Skin epidermis (tissue), 12 donors: ENCODE results near the gene LRRFIP2.

Experiments
- H3K27ac ChIP-seq, 21 experiments: fragments of 200-600 bp; sonication (generic) in 11 of 21; one replicate each; pipeline ENCODE4 v1.5.0; 2020; ENCODE audit warnings: mild to moderate bottlenecking in 3 of 21, inconsistent platforms in 2 of 21, moderate library complexity in 2 of 21
- H3K4me3 ChIP-seq, 7 experiments: fragments of 200-600 bp; sonication (generic) in 2 of 7; one replicate each; pipeline ENCODE4 v1.5.0; 2020; ENCODE audit warnings: inconsistent platforms in 2 of 7, mild to moderate bottlenecking in 2 of 7, moderate library complexity in 1 of 7

LRRFIP2 gene

DNA sequence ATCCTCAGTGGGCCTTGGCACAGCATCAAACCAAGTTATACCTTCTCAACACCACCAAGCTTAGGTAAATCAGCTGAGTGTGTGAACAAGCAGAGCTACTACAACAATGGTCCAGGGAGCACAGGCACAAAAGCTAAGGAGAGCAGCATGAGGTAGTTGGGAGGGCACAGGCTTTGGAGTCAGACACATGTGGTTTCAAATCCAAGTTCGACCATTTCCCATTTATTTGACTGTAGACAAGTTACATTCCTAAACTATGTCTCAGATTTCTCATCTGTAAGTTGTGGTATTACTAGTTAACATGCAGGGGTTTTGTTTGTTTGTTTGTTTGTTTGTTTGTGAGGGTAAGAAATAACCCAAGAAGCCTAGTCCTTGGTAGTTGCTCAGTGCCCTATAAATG, 134.2 kb downstream of the LRRFIP2 start:
- Histone ChIP-seq H3K4me3 (no peak overlapping the region), H3K27ac (no peak overlapping the region)

DNA sequence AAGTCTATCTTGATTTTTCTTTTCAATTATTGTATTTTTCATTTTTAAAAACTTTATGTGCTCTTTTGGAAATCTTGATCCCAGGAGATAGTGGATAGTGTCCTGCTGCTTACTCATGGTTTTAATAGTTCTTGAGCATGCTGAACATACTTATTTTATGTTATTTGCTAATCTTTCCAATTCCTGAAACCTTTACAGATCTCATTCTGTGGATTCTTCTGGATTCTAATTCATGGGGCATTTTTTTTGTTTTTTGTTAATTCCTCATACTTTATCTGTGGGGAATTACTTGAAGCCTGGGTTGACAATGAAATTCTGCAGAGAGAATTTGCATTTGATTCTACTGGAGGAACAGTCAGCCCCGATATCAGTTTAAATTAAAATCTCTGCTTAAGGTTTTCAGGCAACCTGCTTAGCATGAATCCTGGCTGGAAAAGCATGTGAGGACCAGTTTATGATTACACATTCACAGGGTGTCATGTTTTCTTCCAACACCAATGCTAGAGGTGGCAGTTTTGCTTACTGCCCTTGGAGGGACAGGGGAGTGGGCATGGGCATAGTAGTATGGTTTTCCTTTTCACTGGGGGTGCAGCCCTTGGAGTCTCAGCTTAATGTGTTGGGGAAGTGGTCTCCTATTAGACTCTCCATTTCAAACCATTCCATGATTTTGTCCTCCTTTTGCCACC, 135.1 kb downstream of the LRRFIP2 start:
- H3K4me3 ChIP-seq = no peak overlapping the region
- H3K27ac ChIP-seq = no peak overlapping the region

DNA sequence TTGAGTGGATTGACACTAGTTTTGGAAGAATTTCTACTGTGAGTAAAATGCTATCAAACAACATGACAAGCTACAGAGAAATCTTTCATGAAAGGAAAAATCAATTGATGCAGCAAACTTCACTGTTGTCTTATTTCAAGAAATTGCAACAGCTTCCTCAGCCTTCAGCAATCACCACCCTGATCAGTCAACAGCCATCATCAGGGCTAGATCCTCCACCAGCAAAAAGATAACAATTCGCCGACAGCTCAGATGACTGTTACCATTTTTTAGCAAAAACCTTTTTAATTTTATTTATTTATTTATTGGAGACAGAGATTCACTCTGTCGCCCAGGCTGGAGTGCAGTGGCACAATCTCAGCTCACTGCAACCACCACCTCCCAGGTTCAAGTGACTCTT, 137.0 kb downstream of the LRRFIP2 start:
- Histone ChIP-seq H3K4me3 (no peak overlapping the region), H3K27ac (no peak overlapping the region)

DNA sequence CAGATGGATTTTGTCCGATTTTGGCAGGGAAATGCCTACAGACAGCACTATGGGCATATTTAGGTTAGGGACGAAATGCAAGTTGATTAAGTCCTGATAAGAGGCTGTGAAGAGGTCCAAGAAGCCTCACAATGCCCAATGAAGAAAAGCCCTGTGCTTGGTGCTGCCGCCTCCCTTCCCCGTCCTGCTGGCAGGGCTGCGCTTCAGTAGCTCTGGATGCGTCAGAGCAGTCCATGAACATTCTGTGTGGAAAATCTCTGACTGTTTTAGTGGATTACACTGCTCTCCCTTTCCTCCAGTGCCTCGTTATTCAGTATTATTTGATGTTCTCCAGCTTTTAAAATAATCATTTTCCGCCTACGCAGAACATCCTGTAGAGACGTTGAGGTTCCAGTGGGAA, 141.4 kb downstream of the LRRFIP2 start:
- Histone ChIP-seq H3K27ac (no peak overlapping the region), H3K4me3 (no peak overlapping the region)

DNA sequence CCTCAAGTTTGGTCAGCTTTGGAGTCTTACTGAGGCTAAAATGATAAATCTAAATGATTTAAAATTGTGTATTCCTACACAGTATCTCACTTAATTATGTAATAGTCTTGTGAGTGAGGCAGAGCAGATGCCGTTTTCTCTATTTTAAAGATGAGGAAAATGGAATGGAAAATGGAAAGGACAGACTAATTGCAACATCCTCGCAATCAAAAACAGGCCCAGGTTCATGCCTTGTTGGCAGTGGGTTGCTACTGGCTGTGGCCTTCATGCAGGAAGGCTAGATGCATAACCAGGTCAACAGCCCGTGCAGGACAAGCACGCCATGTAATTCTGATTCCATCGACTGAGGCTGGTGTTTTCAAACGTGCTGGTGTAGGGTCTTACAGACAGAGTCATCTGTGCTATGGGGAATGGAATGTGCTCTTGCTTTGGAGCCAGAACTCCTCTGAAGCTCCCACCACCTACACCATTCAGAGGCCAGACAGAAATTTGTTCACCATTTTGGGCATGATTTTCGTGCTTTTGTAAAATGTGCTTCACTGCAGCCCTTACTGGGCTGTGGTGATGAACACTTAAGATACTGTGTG, 143.2 kb downstream of the LRRFIP2 start:
- Histone ChIP-seq H3K27ac (peak overlapping the region in 3 of 21 experiments; percentile 52 to 70 (median 64)), H3K4me3 (no peak overlapping the region)

DNA sequence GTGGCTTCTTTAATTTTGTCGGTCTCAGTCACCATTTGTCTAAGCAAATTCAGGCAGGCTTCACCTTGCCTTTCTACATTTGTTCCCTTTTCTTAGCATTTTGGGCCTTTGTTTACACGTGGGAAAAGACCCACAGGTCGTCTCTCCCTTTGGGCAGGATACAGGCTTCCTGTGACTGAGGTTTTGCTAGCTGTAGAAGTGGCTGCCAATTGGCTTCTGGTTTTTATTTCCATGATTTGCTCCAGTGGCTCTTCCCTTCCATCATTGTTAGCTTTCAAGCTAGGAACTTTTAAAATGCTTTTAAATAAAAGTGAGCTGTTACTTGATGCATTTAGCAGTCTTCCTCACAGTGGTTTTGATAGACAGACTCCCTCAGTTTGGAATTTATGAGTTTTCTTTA, 143.8 kb downstream of the LRRFIP2 start:
- H3K27ac ChIP-seq = peak overlapping the region in 5 of 21 experiments; percentile 31 to 70 (median 52)
- no peak overlapping the region for H3K4me3 ChIP-seq

DNA sequence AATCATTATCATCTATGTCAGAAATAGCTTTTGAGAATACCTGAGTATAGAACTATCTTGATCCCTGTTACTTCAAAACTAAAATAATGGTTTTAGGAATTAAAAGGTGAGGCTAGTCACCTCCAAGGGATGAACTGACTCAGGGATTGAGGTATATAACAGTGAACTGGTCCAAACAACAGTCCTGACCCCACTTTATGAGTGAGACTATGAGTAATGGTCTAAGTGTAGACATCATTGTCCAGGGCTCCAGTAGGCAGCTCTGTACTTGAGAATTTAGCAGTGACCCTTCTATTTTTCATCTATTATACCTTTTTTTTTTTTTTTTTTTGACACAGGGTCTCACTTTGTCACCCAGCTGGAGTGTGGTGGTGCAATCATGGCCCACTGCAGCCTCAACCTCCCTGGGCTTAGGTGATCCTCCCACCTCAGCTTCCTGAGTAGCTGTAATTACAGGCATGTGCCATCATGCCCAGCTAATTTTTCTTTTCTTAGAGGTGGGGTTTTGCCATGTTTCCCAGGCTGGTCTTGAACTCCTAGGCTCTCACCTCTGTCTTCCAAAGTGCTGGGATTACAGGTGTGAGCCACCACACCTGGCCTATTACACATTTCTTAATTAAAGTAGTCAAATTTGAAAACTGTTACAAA, 144.7 kb downstream of the LRRFIP2 start:
- Histone ChIP-seq H3K4me3 (no peak overlapping the region), H3K27ac (peak overlapping the region in 5 of 21 experiments; percentile 18 to 70 (median 52))

DNA sequence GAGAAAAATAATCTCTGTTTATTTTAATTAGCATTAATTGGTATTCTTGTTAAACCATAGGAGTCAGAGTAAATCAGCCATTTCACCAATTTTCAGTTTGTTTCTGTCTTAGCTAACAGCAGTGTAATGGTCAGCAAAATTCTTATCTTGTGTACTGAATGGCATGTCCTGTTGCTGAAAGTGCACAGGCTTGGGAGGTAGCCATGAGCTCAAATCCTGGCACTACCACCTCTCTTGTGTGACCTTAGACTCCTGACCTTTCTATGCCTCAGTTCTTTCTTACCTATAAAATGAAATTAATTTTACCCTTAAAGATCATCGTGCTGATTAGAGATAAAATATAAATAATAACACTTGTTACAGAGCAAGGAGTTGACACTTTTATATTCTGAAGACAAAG, 145.3 kb downstream of the LRRFIP2 start:
- no peak overlapping the region for H3K27ac ChIP-seq

DNA sequence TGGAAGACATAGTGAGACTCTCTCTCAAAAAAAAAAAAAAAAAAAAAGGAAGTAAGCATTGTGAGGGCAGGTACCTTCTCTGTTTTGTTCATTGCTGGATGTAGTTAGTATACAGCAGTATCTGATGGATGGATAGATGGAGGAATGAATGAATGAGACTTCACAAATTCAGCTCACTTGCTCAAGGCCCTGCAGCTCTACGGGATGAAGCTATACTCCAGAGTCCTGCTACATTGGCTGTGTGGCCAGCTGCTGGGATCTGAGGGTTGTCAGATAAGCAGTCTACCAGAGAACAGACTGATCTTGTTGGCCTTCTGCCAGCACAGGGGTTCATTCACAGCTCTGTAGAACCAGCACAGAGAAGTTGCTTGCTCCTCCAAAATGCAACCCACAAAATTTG, 146.1 kb downstream of the LRRFIP2 start:
- H3K27ac ChIP-seq = no peak overlapping the region
- no peak overlapping the region for H3K4me3 ChIP-seq

More for the DNA sequence above, 145.3 kb downstream of the LRRFIP2 start:
- H3K4me3 ChIP-seq = no peak overlapping the region

DNA sequence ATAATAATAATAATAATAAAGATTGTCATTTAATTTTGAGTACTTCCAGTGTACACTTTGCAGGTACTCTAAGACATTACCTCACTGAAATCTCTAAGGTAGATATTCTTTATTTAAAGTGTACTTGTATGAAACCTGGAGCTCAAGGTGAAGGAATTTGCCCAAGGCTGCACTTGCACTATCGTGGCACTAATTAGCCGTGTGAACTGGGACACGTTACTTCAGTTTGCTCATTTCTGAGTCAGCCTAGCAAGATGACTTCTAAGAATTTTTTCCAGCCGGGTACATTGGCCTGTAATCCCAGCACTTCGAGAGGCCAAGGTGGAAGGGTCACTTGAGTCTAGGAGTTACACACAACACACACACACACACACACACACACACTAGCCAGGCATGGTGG, 147.5 kb downstream of the LRRFIP2 start:
- Histone ChIP-seq H3K27ac (no peak overlapping the region), H3K4me3 (no peak overlapping the region)

DNA sequence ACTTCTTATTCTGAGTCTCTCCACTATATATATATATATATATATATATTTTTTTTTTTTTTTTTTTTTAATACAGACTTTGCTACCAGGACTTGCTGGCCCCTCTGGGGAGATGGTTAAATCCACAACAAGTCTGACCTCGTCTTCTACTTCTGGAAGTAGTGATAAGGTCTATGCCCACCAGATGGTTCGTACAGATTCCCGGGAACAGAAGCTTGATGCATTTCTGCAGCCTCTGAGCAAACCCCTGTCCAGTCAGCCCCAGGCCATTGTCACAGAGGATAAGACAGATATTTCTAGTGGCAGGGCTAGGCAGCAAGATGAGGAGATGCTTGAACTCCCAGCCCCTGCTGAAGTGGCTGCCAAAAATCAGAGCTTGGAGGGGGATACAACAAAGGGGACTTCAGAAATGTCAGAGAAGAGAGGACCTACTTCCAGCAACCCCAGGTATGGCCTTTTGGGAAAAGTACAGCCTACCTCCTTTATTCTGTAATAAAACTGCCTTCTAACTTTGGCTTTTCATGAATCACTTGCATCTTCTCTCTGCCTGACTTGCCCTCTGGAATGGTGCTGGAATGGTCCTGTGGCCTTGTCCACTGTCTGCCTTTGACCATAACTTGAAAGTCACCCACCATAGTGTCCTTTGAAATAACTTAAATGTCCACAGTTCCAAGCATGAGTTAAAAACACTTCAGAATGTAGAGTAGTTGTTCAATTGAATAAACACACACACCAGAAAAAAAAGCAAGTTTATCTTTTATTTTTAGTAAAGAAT, 148.6 kb downstream of the LRRFIP2 start:
- H3K27ac ChIP-seq = no peak overlapping the region
- H3K4me3 ChIP-seq = no peak overlapping the region

DNA sequence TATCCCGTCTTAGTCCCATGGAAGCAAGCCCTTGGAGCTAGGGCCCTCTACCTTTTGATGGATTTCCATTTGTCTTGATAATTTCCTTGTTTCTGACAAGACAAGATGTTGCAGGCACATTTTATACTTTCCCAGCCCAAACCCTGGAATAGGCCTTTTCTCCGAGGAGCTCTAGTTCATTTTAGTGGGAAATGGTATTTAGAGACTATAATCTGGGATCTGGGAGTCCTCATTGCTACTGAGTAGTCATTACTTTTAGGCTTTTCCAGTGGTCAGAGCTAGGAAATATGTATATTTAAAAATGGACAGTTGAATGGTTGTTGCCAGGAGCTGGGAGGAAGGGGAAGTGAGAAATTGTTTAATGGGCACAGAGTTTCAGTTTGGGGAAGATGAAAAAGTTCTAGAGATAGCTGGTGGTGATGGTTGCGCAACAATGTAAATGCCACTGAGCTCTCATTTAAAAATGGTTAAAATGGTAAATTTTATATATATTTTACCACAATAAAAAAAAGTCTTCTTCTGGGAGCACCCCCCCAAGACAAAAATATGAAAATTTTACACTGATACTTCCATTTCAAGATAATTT, 149.5 kb downstream of the LRRFIP2 start:
- Histone ChIP-seq H3K27ac (no peak overlapping the region), H3K4me3 (no peak overlapping the region)

DNA sequence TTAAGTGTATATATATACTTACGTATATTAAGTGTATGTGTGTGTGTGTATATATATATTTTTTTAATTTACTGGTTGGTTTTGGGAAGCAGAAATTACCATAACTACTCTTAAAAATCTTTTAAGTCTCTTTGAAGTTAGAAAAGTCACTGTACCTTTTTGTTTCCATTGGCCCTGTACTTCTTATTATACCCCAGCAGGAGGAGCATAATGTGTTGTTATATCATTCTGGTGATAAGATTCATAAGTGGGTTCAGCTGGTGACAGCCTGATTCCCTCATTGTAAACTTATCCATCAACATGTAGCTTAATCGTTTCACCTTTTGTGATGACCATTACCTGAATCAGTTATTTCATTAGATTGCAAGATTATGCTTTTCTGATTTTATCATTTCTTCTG, 150.3 kb downstream of the LRRFIP2 start:
- Histone ChIP-seq H3K27ac (no peak overlapping the region), H3K4me3 (no peak overlapping the region)

DNA sequence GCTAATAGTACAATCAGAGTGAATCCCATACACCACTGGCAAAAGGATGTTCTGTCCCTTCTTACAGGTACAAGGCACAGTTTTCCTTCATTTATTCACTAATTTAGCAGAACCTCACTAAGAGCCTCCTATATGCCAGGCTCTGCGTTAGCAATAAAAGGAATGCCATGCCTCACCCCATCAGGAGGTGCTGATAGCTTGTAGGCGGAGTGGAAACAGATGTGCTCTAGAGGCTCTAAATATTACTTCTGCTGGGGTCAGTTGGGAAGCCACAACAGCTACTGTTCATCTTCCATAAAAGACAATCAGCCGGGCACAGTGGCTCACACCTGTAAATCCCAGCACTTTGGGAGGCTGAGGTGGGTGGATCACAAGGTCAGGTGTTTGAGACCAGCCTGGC, 156.7 kb downstream of the LRRFIP2 start:
- Histone ChIP-seq H3K4me3 (no peak overlapping the region), H3K27ac (no peak overlapping the region)

DNA sequence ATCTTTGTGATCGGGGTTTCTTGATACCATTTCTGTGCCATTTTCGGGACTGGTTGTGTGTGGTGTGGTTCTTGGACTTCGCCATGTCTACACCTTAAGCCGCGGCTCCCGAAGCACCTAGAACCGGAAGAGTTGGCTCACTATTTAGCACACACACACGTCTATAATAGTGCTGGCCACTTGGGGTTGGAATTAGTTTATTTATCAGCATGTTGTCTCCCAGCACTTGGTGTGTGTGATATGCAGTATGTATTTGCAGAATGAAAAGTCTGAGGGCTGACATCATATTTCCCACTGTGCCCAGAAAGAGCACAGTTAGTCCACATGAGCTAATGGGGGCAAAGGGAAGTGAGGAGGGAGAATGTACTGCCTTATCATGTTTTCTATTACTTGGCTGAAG, 157.5 kb downstream of the LRRFIP2 start:
- Histone ChIP-seq H3K4me3 (no peak overlapping the region), H3K27ac (no peak overlapping the region)

DNA sequence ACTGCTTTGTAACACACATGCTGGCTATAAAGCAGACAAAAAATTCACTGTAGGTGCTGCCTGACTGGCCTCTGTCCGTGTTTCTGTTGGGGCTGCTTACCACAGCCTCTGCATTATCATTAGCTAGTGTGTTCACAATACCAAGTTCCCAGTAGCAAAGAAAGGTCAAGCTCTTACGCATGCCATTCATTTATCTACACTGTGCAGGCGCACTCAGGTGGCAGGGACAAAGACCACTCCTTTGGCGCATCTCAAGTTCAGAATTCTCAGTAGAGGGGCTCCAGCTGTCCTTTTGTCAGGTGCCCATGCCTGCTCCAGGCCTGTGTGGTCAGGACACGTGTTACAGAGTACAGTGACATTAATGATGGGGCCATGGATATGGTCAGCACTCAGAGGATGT, 158.7 kb downstream of the LRRFIP2 start:
- Histone ChIP-seq H3K27ac (no peak overlapping the region), H3K4me3 (no peak overlapping the region)

DNA sequence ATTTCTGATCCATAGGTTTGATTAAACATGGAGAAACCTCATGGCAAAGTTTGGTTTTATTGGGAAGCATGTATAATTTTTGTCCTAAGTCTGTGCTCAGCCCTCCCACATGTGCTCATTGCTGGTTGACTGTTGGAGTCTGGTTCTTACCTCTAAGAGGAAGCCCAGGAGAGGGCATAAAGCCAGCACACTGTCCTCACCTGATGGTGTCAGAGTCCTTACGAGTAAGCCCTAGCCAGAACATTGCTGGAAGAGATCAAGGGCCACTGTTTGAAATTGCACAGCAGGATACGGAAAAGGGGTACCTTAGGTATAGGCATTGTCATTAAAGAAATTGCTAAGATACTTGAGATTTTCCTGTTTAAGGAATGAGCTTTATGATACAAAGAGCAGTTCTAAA, 159.8 kb downstream of the LRRFIP2 start:
- H3K27ac ChIP-seq = no peak overlapping the region

More for the DNA sequence above, 159.8 kb downstream of the LRRFIP2 start:
- H3K4me3 ChIP-seq = no peak overlapping the region
